Endothelial cell of umbilical vein (primary cell): ENCODE data around the gene UGT1A7. TPM values are rescaled to one million over a fixed set of nuclear protein-coding genes. Genes with fewer than 3 reads are reported as not detected.

Source experiments
- BruUV-seq: library from RNA; stranded (reverse); fragments of 400-500 nt; replicated peaks from 2 replicates; lab custom pipeline; 2021; lab: Mats Ljungman, UMichigan
- CTCF ChIA-PET: fragments of 300-600, 350-600 bp; sonication (Branson Sonifier 250); formaldehyde crosslinking; loops from one replicate; lab custom pipeline; 2021; ENCODE audit warnings: antibody characterized with exemption, inconsistent platforms; lab: Charles Lee
- POLR2A ChIA-PET: fragments of 300-600, 350-600 bp; sonication (Branson Sonifier 250); formaldehyde crosslinking; loops from one replicate; lab custom pipeline; 2021; ENCODE audit warnings: antibody characterized with exemption, inconsistent platforms; lab: Charles Lee
- DNase-seq: peaks from one replicate; pipeline ENCODE4 v3.0.0-alpha.2; 2011; ENCODE audit warnings: low read depth, low spot score
- FAIRE-seq: peaks from 2 replicates; lab custom pipeline; 2011; peaks lifted over from hg19 to GRCh38; lab: Jason Lieb, UNC
- H2AFZ ChIP-seq: 2 replicates; pipeline ENCODE4 v1.6.0; 2012; ENCODE audit warnings: low read depth, low read length, control low read depth, inconsistent platforms
- H3K27ac ChIP-seq: 2 replicates; pipeline ENCODE4 v1.5.1; 2011; ENCODE audit warnings: low read depth, mild to moderate bottlenecking, control low read depth, low read length, moderate library complexity; ENCODE audit not compliant: insufficient read depth
- H3K27me3 ChIP-seq, 2 experiments: 2 replicates each; pipeline versions ENCODE4 v1.6.0 to v1.6.1; 2011; ENCODE audit warnings: low read length in 2 of 2, mixed read lengths in 1 of 2; ENCODE audit not compliant: control insufficient read depth in 2 of 2, insufficient read depth in 2 of 2
- H3K36me3 ChIP-seq, 2 experiments: 2 replicates in 1 of 2; 3 replicates in 1 of 2; pipeline ENCODE4 v1.5.1; 2011; ENCODE audit warnings: low read length in 2 of 2, mild to moderate bottlenecking in 1 of 2, moderate library complexity in 1 of 2; ENCODE audit not compliant: control insufficient read depth in 2 of 2, insufficient read depth in 2 of 2; ENCODE audit errors: extremely low read depth in 1 of 2
- H3K4me1 ChIP-seq: 3 replicates; pipeline ENCODE4 v1.5.1; 2011; ENCODE audit warnings: mild to moderate bottlenecking, low read length; ENCODE audit not compliant: control insufficient read depth, insufficient read depth; ENCODE audit errors: extremely low read depth
- H3K4me2 ChIP-seq: 2 replicates; pipeline ENCODE4 v1.6.1; 2011; ENCODE audit warnings: low read length, control low read depth, mixed read lengths; ENCODE audit not compliant: insufficient read depth
- H3K4me3 ChIP-seq, 3 experiments: fragments of 200-600 bp in 1 of 3; sonication (generic), shearing (Covaris generic) in 1 of 3; replicated peaks in 1 of 3; 2 replicates each; pipeline ENCODE4 v1.5.1; 2011 to 2016; ENCODE audit warnings: control low read depth in 3 of 3, low read length in 3 of 3, mild to moderate bottlenecking in 2 of 3, inconsistent platforms in 1 of 3, low read depth in 1 of 3, moderate library complexity in 1 of 3; ENCODE audit not compliant: insufficient read depth in 1 of 3
- H3K79me2 ChIP-seq: 2 replicates; pipeline ENCODE4 v1.6.0; 2012; ENCODE audit warnings: low read length, inconsistent platforms; ENCODE audit not compliant: control insufficient read depth, insufficient read depth
- H3K9ac ChIP-seq: replicated peaks from 2 replicates; pipeline ENCODE3; 2011; ENCODE audit warnings: low read length, control low read depth; ENCODE audit not compliant: insufficient read depth; ENCODE audit errors: extremely low read depth
- H3K9me1 ChIP-seq: replicated peaks from 3 replicates; pipeline ENCODE4 v1.6.0; 2011; ENCODE audit warnings: mild to moderate bottlenecking, low read length; ENCODE audit not compliant: control insufficient read depth, insufficient read depth; ENCODE audit errors: extremely low read depth
- H3K9me3 ChIP-seq: replicated peaks from 2 replicates; pipeline ENCODE4 v1.5.1; 2012; ENCODE audit warnings: low read length, inconsistent platforms; ENCODE audit not compliant: control insufficient read depth, insufficient read depth
- H4K20me1 ChIP-seq: replicated peaks from 2 replicates; pipeline ENCODE3; 2011; ENCODE audit warnings: mild to moderate bottlenecking, low read length; ENCODE audit not compliant: control insufficient read depth, insufficient read depth; ENCODE audit errors: extremely low read depth
- CTCF ChIP-seq, 2 donors: IDR thresholded peaks; 1 replicate in 1 of 2; 2 replicates in 1 of 2; pipeline ENCODE4 v1.5.1; 2011; ENCODE audit warnings: low read length in 2 of 2, mild to moderate bottlenecking in 2 of 2, moderate library complexity in 2 of 2, control low read depth in 1 of 2, inconsistent platforms in 1 of 2, low read depth in 1 of 2; ENCODE audit not compliant: insufficient read depth in 1 of 2; ENCODE audit errors: extremely low read depth in 1 of 2
- EZH2 ChIP-seq: IDR thresholded peaks from 2 replicates; pipeline ENCODE4 v1.6.1; 2012; ENCODE audit warnings: borderline replicate concordance, low read depth, mild to moderate bottlenecking, moderate library complexity, low read length, inconsistent platforms; ENCODE audit not compliant: severe bottlenecking
- FOS ChIP-seq: IDR thresholded peaks from 2 replicates; pipeline ENCODE4 v1.6.1; 2011; ENCODE audit warnings: mild to moderate bottlenecking, low read length, moderate library complexity, borderline replicate concordance; ENCODE audit not compliant: insufficient read depth
- GATA2 ChIP-seq: IDR thresholded peaks from 2 replicates; pipeline ENCODE4 v1.7.0; 2011; ENCODE audit warnings: low read depth, mild to moderate bottlenecking, moderate library complexity, mixed read lengths, low read length; ENCODE audit not compliant: insufficient read length, insufficient read depth
- JUN ChIP-seq: IDR thresholded peaks from 2 replicates; pipeline ENCODE4 v1.6.1; 2011; ENCODE audit warnings: borderline replicate concordance, low read depth; ENCODE audit not compliant: insufficient read length, insufficient read depth
- MAX ChIP-seq: IDR thresholded peaks from 2 replicates; pipeline ENCODE4 v1.6.1; 2011; ENCODE audit not compliant: insufficient read depth, insufficient read length
- MYC ChIP-seq: IDR thresholded peaks from one replicate; pipeline ENCODE4 v1.6.1; 2011; ENCODE audit warnings: mild to moderate bottlenecking, low read depth, low read length
- POLR2A ChIP-seq: IDR thresholded peaks from 2 replicates; pipeline ENCODE4 v1.6.1; 2012; ENCODE audit warnings: low read depth, mild to moderate bottlenecking, control low read depth, low read length
- POLR2AphosphoS5 ChIP-seq: IDR thresholded peaks from 2 replicates; pipeline ENCODE4 v1.6.1; 2012; ENCODE audit warnings: low read depth, mild to moderate bottlenecking, control low read depth, low read length, moderate library complexity; ENCODE audit not compliant: insufficient read depth
- dilution Hi-C: fragments of 300-500 bp; cut with MboI; formaldehyde crosslinking; loops from one replicate; pipeline ENCODE4 v1.15.0; 2019; ENCODE audit warnings: low sequenced_read_pairs; ENCODE audit not compliant: extremely low pct_ligation_motif_present
- intact Hi-C: fragments of 100-400 bp; cut with micrococcal nuclease; formaldehyde crosslinking; loops from one replicate; pipeline ENCODE4 v1.10.0; 2022
- polyA plus RNA-seq, 4 experiments: library from polyadenylated mRNA; depleted of rRNA in 3 of 4; stranded (reverse) in 3 of 4; unstranded in 1 of 4; fragments of >200 nt; gene quantifications; 2 replicates each; pipeline versions ENCODE4 v1.2.1 to v1.2.3, GENCODE V29; 2011 to 2012; ENCODE audit warnings: missing spikeins in 1 of 4
- total RNA-seq: library from RNA; stranded (reverse); gene quantifications from 2 replicates; pipeline ENCODE4 v1.2.3, GENCODE V29; 2021

UGT1A7 gene
- total and polyA plus RNA-seq, 2 donors (not counting 3 experiments of a cell fraction or from before 2014, with no cell fraction given): not detected

GRCh38 chr2:233778030-233778429 lies 96.3 kb downstream of the UGT1A7 start, which contains the start of gene MROH2A:
MROH2A (plus strand) TSS chr2:233778330; CDS start chr2:233779359, 1,029 bp downstream.
- H3K36me3 ChIP-seq: no peaks in the 10 kb centered on the region
- H3K79me2 ChIP-seq: no peaks in the 10 kb centered on the region
- H3K4me1 ChIP-seq: no peaks in the 10 kb centered on the region
- intact Hi-C loops: no loop called here
- DNase-seq (no peak), FAIRE-seq (no peak)
- dilution Hi-C loops: no loop called here
- CTCF ChIA-PET: no interaction called here
- no peak within 1 kb of the TSS for H3K9ac ChIP-seq
- H3K27ac ChIP-seq: no peak within 1 kb of the TSS
- POLR2A ChIA-PET: no interaction called here
- H3K4me3 ChIP-seq: no peak within 1 kb of the TSS
- no peaks in the 10 kb centered on the region for H4K20me1 ChIP-seq
- H3K27me3 ChIP-seq: no peaks in the 10 kb centered on the region
- TF ChIP-seq EZH2 (no peak), FOS (no peak), GATA2 (no peak), POLR2AphosphoS5 (no peak), JUN (no peak), CTCF (IDR thresholded peaks at IDR 0.05; ENCODE audit: extremely low read depth in 1 of 2, insufficient read depth in 1 of 2, low read depth in 1 of 2, low read length in 2 of 2) (no peak), MAX (no peak), POLR2A (no peak), MYC (no peak)
- H3K4me2 ChIP-seq: no peak within 1 kb of the TSS
- no peak within 1 kb of the TSS for H2AFZ ChIP-seq
- no peaks in the 10 kb centered on the region for H3K9me3 ChIP-seq
- BruUV-seq: no TSS peak
- no peaks in the 10 kb centered on the region for H3K9me1 ChIP-seq
